ENCODE results near the gene SLC43A3. TPM values are rescaled to one million over a fixed set of nuclear protein-coding genes. Genes with fewer than 3 reads are reported as not detected.
"Not testable (repeated sequence)": the region's sequence is repeated elsewhere in the genome, so short reads cannot be mapped to it uniquely, and the experiment has no call there.

Gene SLC43A3
- polyA plus RNA-seq, 5 donors, result 36.9 to 47.7 (median 39.3) TPM

DNA sequence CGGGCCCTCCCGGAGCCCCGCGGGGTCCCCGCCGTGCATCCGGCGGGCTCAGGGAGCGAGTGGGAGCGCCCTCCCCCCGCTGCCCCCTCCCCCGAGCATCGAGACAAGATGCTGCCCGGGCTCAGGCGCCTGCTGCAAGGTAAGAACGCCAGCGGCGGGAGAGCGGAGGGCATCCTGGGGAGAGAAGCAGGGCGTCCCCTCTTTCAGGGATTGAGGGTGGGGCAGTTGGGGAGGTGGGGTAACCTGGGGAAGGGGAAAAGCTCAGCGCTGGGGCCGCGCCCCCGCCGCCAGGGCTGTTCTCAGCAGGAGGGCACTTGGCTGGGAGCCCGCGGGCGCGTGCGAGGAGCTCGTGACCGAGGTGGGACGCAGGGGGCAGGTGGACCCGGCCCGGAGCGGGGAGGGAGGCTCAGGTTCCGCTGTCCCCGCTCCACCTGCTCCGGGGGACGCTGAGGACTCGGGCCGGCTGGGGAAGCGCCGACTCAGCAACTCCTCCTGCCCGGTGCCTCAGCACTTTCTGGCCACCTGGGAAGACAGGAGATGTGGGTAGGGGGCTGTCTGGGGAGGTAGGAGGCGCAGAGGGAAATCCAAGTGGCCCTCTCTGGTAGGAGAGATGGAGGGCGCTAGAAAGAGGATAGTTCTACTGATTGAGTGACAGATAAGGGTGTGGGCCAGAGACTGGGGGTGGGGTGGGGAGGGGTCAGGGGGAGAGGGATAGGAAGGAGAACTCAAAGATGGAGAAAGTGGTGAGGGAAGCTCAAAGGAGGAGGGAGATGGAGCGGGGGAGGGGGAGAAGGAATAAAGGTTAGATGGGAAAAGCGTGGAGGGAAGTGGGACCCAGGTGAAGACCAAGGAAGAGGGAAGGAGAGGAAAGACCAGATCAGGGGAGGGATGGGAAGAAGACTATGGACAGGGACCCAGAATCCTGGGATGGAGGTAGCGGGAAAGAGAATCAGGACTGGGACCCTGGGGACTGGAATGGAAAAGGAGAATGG lies 34.1 kb upstream of the SLC43A3 start:
- no peak for DNase-seq

DNA sequence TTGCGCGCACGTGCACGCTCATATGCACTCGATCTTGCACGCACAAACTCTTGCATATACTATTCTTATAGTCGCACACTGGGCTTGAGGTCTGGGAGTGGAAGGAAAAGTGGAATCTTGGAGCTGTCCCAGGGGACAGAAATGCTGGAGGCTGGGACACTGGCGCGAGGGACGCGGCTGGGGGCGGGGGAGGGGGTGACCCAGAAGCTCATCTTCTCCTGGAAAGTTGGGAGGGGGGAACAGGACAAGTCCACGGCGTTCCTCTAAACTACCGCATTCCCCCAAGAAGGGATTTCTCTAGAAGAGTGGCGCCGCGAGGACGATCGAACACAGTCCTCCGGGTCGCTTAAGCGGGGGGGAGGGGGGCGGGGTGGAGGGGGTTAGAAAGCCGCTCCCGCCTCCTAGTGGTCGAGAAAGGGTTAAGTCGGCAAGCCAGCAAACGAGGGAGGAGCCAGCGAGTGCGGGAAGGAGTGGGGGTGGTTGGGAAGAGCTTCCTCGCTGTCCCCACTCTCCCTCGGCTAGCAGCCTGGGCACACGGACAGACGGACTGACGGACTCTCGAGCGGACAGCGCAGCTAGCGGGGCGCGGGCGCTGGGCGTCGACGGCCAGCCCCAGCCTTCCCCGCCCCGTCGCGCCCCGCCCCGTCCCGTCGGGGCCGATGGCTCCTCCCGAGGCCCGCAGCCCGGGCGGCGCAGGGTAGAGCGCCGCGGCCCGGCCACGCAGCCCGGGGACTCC lies 33.3 kb upstream of the SLC43A3 start, which contains the start of gene RTN4RL2:
RTN4RL2 (plus strand) TSS at position 507 of the 736 bp plus-strand sequence. CDS start 338 bp downstream, outside the sequence.
- DNase-seq, result peak in 1 of 2 donors; percentile 42

DNA sequence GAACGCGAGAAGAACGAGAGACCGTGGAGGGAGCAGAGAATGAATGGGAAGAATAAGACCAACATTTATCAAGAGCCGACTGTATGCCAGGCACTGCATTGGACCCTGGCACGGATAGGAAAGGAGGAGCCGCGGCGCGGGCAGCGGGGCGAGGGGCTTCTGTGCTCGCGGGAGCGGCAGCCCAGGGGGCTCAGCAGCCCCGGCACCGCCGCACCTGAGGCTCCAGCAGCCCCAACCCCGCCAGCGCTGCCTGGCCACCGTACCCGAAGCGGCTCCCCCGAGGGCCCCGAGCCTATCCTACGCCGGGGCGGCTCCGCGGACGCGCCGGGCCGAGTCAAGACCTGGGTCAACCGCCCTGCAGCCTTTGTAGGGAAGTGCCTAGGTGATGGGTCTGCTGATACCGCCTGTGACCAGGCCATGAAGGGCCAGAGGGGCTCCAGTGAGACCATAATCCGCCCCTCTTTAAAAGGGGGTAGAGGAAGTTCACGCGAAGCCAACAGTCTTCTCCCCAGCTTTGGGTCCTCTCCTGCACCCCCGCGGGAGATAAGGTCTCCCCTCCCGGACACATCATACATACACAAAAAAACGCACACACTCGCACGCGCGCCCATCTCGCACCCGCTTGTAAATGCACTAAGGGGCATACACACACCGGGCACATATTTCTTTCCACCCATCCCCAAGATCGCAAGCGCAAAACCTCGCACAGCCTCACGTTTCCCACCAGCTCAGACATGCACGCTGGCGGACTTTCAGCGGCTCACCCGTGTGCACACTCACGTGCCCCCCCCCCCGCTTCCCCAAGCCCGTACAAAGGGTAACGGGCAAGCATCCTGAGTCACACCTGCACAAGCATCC lies 32.5 kb upstream of the SLC43A3 start:
- no peak for DNase-seq

DNA sequence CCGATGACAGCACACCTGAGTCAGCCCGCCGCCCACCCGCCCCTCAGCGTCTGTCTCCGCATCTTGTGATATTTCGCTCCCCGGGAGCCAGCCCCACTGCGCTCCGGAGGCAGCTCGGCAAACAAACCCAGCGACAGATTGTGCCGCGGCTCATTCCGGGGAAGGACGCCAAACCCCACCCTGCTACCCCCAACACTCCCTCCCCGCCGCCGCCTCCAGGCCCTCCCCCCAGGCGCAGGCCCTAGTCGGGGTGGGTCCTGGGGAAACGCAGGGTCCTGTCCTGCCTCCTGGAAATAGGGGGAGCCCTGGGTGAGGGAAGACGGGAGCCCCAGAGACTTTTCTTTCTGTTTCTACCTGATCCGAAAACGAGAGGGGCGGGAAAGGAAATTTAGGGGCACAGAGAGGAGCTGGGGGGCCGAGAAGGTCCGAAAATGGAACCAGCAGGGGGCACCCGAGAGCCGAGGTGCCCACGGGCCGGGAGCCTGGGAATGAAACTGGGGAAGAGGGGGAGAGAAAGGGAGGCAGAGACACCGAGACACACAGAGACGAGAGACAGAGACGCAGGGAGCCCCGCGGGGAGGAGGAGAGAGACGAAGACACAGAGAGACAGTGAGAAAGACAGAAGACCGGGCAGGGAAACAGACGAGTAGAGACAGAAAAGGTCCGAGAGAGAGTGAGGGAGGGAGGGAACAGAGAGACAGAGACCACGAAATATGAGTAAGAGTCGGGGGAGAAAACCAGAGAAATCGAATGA lies 31.7 kb upstream of the SLC43A3 start:
- no peak for DNase-seq

DNA sequence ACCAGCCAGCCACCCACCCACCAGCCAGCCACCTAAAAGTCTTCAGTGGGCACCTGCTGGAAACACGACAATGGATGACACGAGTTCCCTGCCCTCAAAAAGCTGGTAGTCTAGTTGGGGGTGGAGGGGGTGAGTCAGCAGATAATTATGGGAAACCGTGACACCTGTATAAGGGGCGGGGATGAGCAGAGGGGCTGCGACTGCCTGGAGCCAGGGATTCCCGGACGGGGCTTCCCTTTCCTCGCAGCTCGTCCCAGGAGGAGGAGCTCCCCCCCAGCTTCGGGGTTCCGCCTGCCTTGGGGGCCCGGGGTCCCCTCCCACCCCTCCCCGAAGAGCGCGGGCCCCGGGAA lies 31.1 kb upstream of the SLC43A3 start:
- no peak for DNase-seq

DNA sequence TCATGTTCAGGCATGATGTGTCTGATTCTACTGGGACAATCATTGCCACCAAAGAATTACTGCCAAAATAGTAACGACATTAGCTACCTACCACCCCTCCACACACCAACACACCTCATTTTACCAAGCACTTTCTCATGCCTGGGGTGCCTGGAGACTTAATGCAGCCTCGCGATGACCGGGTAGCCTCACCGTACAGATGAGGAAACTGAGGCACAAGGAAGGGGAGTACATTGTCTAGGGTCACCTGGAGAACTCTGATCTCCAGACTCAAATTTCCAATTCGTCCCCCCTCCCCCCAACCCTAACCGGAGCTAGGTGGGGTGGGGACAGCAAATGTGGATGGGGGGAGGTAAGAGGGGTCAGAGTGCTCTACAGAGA lies 30.7 kb upstream of the SLC43A3 start:
- DNase-seq, result no peak

DNA sequence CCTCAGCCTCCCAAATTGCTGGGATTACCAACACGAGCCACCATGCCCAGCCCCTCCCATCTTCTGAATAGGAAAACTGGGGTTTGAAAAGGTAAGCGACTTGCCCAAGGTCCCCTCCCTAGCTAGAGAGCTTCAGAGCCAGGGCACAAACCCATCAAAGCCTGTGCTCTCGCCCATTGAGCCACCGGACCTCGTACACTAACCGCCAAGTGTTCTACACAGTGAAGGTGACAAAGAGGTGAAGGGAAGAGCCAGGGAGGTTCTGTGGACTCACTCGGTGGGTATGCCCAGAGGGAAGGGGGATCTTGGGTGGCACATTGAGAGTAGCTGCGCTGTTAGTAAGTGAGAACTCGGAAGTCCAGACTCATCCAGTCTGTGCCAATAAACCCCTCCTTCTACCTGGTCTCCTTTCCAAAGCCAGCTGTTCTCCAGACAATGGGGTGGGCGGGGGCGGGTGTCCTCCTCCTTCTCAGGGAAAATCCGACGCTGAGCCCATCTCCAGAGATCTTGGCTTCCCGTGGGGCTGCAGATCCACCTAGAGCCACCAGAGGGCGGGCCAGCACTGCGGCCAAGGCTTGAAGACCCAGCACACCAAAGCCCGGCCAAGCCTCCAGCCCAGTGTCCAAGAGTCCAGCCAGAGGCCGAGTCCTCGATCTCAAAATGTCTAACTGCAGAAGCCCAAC lies 30.2 kb upstream of the SLC43A3 start:
- peak; percentile 74 to 82 for DNase-seq

DNA sequence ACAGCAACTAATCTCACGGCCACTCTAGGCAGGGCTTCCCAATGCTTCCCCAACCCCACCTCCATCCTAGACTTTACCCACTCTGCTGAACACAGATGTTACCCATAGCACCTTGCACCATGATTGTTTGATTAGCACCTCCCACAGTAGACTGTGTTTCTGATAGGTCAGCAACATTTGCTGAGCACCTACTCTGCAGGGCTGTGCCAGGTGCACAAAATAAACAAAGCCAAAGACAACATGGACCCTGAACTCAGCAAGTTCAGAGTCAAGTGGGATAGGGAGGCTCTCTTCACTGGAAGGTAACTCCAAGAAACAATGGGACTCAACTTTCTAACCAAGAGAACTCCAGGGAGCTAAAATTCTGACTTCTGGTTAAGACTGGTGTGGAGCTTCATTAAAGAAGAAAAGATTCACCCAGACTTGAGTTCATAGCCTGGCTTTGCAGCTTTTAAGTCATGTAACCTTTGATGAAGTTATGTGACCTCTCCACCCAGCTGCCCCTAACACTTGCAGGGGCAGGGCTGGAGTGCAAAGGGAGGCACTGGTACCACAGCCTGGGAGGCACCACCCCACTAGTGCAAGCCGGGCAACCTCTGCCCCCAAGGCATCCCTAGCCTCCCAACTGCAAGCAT lies 26.7 kb upstream of the SLC43A3 start:
- DNase-seq, result no peak

DNA sequence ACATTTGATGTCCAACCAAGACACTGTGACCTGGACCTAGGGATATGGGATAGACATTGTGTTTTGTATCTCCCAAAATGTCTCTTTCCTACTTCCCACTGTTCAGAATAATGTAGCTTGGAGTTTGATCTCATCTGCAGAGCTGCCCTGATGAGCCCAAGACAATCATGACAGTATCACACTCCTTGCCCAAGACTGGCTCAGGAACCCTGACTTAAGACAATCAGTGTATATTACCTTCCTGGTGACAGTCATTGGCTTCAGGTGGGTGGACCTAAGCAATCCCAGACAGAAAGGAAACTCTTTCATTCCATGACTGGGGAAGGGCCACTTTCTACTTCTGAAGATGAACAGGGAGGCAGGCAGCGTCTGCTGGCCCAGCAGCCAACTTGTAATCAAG lies 19.1 kb upstream of the SLC43A3 start:
- DNase-seq, result no peak

DNA sequence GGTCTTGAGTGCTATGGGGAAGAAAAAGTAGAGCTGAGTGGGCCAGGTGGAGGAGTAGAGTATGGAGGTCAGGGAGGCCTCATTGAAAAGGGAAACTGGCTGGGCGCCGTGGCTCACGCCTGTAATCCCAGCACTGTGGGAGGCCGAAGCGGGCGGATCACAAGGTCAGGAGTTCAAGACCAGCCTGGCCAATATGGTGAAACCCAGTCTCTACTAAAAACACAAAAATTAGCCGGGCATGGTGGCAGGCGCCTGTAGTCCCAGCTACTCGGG lies 18.1 kb upstream of the SLC43A3 start:
- not testable (repeated sequence) for DNase-seq

DNA sequence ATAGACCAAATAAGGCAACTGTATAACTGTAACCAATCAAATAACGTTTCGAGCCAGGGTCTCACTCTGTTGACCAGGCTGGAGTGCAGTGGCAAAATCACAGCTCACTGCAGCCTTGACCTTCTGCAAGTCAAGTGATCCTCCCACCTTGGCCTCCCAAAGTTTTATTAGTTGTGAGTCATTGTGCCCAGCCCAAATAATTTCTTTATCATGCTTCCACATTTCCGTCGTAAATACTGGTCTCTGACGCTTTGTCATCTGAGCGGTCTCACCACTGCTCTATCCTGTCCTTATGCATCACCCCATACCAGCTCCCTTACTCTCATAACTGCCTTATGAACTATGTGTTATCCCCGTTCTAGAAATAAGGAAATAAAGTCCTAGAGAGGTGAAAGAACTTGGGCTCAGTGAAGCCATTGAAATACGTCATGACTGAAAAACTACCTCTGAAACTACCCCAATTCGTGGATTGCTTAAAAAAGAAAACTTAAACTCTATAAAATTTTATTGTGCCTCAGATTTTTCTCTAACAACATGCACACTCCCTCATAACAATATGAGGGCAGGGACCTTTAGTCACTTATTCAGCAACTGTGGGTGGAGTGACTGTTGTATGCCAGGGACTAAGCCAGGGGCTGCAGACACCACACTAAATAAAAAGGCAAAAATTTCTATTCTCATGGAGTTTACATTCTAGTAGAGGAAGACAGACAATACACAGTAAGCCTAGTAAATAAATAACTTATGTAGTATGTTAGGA lies 17.6 kb upstream of the SLC43A3 start:
- no peak for DNase-seq

DNA sequence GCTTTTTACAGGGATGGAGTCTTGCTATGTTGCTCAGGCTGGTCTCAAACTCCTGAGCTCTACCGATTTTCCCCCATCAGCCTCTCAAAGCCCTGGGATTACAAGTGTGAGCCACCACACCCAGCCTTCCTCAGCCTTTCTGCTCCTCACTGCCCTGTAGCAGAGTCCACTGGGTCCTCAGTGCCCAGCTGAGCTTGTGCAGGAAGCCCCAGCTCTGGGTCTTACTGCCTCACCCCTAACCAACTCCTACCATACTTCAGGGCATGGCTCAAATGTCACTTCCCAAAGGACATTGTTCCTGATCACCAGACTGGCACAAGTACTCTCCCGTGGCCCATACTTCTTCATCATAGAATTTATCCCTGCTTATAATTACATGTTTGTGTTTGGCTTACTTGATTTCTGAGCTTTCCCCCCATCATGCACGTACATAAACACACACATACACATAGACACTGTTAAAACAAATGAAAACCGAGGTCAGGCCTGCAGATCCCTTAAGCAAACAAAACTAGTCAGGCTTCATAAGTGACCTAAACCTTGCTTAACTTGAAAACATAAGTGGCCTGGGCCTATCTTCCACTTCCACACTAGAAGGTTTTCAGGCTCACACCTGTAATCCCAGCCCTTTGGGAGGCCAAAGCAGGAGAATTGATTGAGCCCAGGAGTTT lies 14.0 kb upstream of the SLC43A3 start:
- no peak for DNase-seq

DNA sequence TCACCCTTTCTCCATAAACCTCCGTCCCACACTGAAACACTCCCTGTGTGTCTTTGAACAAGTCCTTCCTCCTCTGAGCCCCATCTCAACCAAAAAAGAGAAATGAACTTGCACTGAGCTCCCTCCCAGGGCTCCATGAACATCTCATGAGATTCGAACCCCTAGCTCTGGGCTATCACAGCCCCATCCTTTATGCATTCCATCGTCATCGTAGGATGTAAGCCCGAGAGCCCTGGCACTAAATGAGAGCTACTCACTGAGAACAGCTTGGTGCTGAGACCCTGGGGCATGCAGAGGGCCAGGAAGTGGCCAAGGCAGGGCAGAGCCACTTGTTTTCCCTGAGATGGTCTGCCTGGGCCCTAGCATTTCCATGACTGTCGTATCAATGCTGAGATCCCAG lies 12.9 kb upstream of the SLC43A3 start:
- no peak for DNase-seq

DNA sequence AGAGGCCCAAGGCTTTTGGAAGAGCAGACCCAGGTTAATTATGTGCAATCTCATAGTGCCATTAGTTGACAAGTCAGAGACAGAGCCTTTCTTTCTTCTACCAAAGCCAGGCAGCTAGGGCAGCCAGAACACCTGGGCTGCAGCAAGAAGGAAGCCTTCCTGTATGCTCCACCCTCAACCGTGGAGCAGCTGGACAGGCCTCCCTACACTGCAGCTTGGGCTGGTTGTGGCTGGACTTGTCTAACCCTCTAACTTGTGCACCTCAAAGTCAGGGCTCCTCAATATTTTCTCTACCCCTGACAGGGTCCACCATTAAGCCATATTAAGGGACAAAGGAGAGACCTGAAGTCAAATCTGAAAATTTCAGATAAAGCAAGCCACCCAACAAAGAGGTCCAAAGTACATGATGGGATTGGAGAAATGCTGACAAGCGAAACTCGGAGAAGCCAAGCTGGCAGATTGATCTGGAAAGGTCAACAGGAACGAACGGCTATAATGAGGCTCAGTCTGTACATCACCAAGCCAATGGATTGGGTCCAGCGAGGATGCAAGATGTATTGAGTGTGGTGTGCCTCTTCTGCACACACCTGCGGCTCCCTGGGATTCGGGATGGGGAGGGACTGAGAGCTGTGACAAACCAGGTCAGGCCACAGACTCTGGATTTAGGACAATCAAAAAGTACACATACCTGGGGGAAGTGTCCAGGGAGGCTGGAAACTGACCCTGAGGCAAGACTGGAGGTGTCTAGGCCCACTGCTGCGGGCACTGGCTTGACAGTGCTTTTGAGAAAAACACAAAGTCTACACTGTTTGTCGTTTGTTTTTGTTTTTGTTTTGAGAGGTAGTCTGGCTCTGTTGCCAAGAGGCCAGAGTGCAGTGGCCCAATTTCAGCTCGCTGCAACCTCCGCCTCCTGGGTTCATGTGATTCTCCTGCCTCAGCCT lies 11.7 kb upstream of the SLC43A3 start:
- no peak for DNase-seq

DNA sequence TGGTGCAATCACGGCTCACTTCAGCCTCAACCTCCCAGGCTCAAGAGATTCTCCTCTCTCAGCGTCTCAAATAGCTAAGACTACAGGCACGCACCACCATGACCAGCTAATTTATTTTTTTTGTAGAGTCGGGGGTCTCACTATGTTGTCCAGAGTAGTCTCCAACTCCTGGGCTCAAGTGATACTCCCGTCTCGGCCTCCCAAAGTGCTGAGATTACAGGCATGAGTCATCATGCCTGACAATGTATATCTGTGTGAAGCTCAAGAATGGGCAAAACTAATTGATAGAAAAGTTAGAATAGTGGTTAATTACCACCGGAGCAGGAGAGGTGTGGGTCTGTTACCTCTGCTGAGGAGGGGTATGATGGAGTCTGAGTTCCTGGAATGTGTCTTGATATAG lies 9.1 kb upstream of the SLC43A3 start:
- no peak for DNase-seq

DNA sequence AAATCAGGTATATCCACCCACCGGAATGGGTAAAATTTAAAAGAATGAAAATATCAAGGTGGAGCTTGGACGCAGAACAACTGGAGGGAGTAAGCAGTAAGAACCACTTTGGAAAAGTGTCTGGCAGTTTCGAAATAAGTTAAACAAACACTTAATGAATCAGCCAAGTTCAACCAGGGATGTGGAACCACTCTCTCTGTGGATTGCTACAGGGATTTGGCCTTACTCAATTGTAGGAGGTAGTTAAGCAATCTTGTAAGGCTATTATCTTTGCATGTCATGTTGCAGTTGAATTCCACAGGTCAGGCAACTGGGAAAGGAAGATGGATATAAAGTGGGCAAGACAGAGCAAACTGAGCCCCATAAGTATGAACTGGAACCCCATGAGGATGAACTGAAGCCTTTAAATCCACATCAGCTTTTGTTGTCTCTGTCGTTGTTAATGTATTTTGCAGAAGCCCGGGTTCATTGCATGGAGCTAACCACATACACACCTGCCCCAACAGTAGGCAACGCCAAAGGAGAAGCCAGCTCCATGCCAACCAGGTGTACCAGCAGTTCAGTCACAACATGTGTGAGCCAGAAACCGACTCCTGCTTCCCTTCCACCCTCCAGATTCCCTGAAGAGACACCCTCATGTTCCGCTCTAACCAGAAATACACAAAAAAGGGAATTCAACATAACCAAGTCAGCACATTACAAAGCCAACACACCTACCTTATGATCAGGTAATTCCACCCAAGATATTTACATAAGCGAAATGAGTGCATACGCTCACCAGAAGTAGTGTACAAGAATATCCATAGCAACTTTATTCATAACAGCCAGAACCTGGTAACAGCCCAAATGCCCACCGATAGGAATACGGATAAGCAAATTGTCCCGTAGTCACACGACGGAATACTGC lies 8.0 kb upstream of the SLC43A3 start:
- DNase-seq, result peak; percentile 77 to 85

DNA sequence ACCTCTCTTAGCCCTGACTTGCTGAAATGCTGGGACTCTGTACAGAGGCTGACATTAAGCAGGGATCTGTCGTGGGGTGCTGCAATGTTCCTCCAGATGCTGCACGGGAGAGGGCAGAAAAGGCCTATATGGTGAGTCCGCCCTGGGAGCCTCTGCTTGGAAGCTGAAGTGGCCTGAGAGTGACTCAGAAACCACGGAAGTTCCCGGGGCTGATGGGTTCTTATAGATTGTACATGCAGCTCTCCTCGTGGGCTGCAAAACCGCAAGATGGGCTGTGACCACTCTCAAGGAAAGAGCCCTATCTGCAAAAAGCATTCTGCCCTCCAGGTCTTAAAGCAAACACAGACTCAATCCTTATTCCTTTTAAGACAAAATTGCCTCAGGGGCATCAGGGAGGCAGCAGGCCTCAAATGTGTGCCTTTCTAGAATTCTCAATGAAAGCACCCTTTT lies 5.8 kb upstream of the SLC43A3 start:
- DNase-seq, result no peak

All from right lung (tissue), 5 donors.